ENCODE measurements around the gene COPG2. TPM values are rescaled to one million over a fixed set of nuclear protein-coding genes. Genes with fewer than 3 reads are reported as not detected.

Gene COPG2
- total RNA-seq, 4 donors from 2014 or later = 3.4 to 19.7 (median 7.4) TPM

GRCh38 chr7:130703851-130704250 is 35.3 kb upstream of the COPG2 start:
- Histone ChIP-seq H3K36me3 (no peaks in the 10 kb centered on the region), H3K27me3 (no peaks in the 10 kb centered on the region), H3K27ac (no peak overlapping the region), H3K9me3 (no peaks in the 10 kb centered on the region), H3K4me3 (no peak overlapping the region), H3K4me1 (no peaks in the 10 kb centered on the region)
- intact Hi-C loops (cut with DNase I; ENCODE audit: low total_unique reads) (no loop called here), in situ Hi-C loops (cut with MboI; ENCODE audit: low pct_ligation_motif_present in 1 of 4, low pct_unique_long_range_greater_than_20kb in 1 of 4, low sequenced_read_pairs in 3 of 4) (loop anchor here in 2 of 4 donors (25.0 kb wide), 1 partner anchor 467 kb away; no protein-coding TSS in a partner anchor)
- WGBS, 2 donors (ENCODE audit: low coverage in 1 of 2) = 85 to 86% methylated on average over 1 of the region's 1 CpG
- no peak for TF ChIP-seq POLR2AphosphoS5 (IDR thresholded peaks at IDR 0.05)
- DNase-seq = no peak

- Histone ChIP-seq H3K4me1 (no peaks in the 10 kb centered on the region), H3K27ac (no peak overlapping the region), H3K36me3 (no peaks in the 10 kb centered on the region), H3K9me3 (no peaks in the 10 kb centered on the region), H3K4me3 (no peak overlapping the region), H3K27me3 (no peaks in the 10 kb centered on the region)
- TF ChIP-seq POLR2A (IDR thresholded peaks at IDR 0.05) = no peak
- no peak for TF ChIP-seq EP300 (IDR thresholded peaks at IDR 0.05; ENCODE audit: low read depth)
- no peak for TF ChIP-seq CTCF (IDR thresholded peaks at IDR 0.05)
- in situ Hi-C loops (cut with MboI; ENCODE audit: low pct_ligation_motif_present in 1 of 4, low pct_unique_long_range_greater_than_20kb in 1 of 4, low sequenced_read_pairs in 3 of 4) = loop anchor here in 2 of 4 donors (25.0 kb wide), 1 partner anchor 464 kb away; no protein-coding TSS in a partner anchor
- 67 to 100% methylated on average over 2 of the region's 2 CpGs for WGBS, 2 donors (ENCODE audit: low coverage in 1 of 2)
- intact Hi-C loops (cut with DNase I; ENCODE audit: low total_unique reads) = no loop called here
- DNase-seq = no peak
These were observed 33.1 kb upstream of the COPG2 start for GRCh38 chr7:130701650-130702049.

- no peaks in the 10 kb centered on the region for H3K27me3 ChIP-seq
- no peaks in the 10 kb centered on the region for H3K9me3 ChIP-seq
- no peak overlapping the region for H3K4me3 ChIP-seq
- in situ Hi-C loops (cut with MboI; ENCODE audit: low pct_ligation_motif_present in 1 of 4, low pct_unique_long_range_greater_than_20kb in 1 of 4, low sequenced_read_pairs in 3 of 4) (loop anchor here in 2 of 4 donors (25.0 kb wide), 1 partner anchor 463 kb away; no protein-coding TSS in a partner anchor), intact Hi-C loops (cut with DNase I; ENCODE audit: low total_unique reads) (no loop called here)
- no peaks in the 10 kb centered on the region for H3K36me3 ChIP-seq
- no peak overlapping the region for H3K27ac ChIP-seq
- 91 to 100% methylated on average over 1 of the region's 1 CpG for WGBS, 2 donors (ENCODE audit: low coverage in 1 of 2)
- no peak for DNase-seq
- TF ChIP-seq POLR2AphosphoS5 (IDR thresholded peaks at IDR 0.05) (no peak), POLR2A (IDR thresholded peaks at IDR 0.05) (no peak), CTCF (IDR thresholded peaks at IDR 0.05) (no peak), EP300 (IDR thresholded peaks at IDR 0.05; ENCODE audit: low read depth) (no peak)
- H3K4me1 ChIP-seq = no peaks in the 10 kb centered on the region
These were observed 32.2 kb upstream of the COPG2 start for GRCh38 chr7:130700760-130701159.

- WGBS, 2 donors (ENCODE audit: low coverage in 1 of 2) = 50 to 56% methylated on average over 1 to 4 of the region's 4 CpGs
- in situ Hi-C loops (cut with MboI; ENCODE audit: low pct_ligation_motif_present in 1 of 4, low pct_unique_long_range_greater_than_20kb in 1 of 4, low sequenced_read_pairs in 3 of 4) (loop anchor here in 2 of 4 donors (25.0 kb wide), 1 partner anchor 462 kb away; no protein-coding TSS in a partner anchor), intact Hi-C loops (cut with DNase I; ENCODE audit: low total_unique reads) (no loop called here)
- Histone ChIP-seq H3K27me3 (no peaks in the 10 kb centered on the region), H3K27ac (no peak overlapping the region), H3K9me3 (no peaks in the 10 kb centered on the region), H3K36me3 (no peaks in the 10 kb centered on the region), H3K4me1 (no peaks in the 10 kb centered on the region), H3K4me3 (no peak overlapping the region)
- TF ChIP-seq EP300 (IDR thresholded peaks at IDR 0.05; ENCODE audit: low read depth) = no peak
- TF ChIP-seq CTCF (IDR thresholded peaks at IDR 0.05) = no peak
- no peak for TF ChIP-seq POLR2A (IDR thresholded peaks at IDR 0.05)
- no peak for TF ChIP-seq POLR2AphosphoS5 (IDR thresholded peaks at IDR 0.05)
- no peak for DNase-seq
These were observed 31.1 kb upstream of the COPG2 start for GRCh38 chr7:130699686-130700085.

- H3K4me1 ChIP-seq = no peaks in the 10 kb centered on the region
- H3K4me3 ChIP-seq = no peak overlapping the region
- TF ChIP-seq POLR2A (IDR thresholded peaks at IDR 0.05) (no peak), POLR2AphosphoS5 (IDR thresholded peaks at IDR 0.05) (no peak), CTCF (IDR thresholded peaks at IDR 0.05) (no peak), EP300 (IDR thresholded peaks at IDR 0.05; ENCODE audit: low read depth) (no peak)
- 69 to 79% methylated on average over 2 of the region's 2 CpGs for whole genome bisulfite sequencing, 2 donors (ENCODE audit: low coverage in 1 of 2)
- H3K36me3 ChIP-seq = no peaks in the 10 kb centered on the region
- no peaks in the 10 kb centered on the region for H3K27me3 ChIP-seq
- DNase-seq = no peak
- intact Hi-C loops (cut with DNase I; ENCODE audit: low total_unique reads) = loop anchor here (1.0 kb wide), 1 partner anchor 12 kb away; the partner anchor contains the start of gene TSGA13
- no peaks in the 10 kb centered on the region for H3K9me3 ChIP-seq
- in situ Hi-C loops (cut with MboI; ENCODE audit: low pct_ligation_motif_present in 1 of 4, low pct_unique_long_range_greater_than_20kb in 1 of 4, low sequenced_read_pairs in 3 of 4) = no loop called here
- no peak overlapping the region for H3K27ac ChIP-seq
These were observed 29.3 kb upstream of the COPG2 start for GRCh38 chr7:130697820-130698219.

All from transverse colon (tissue), 4 donors.